Measurements from ENCODE around the gene RBM45. TPM values are rescaled to one million over a fixed set of nuclear protein-coding genes. Genes with fewer than 3 reads are reported as not detected.

RBM45 gene
- total and polyA plus RNA-seq, 2 experiments from 2014 or later = 4.3 to 12.7 TPM

DNA sequence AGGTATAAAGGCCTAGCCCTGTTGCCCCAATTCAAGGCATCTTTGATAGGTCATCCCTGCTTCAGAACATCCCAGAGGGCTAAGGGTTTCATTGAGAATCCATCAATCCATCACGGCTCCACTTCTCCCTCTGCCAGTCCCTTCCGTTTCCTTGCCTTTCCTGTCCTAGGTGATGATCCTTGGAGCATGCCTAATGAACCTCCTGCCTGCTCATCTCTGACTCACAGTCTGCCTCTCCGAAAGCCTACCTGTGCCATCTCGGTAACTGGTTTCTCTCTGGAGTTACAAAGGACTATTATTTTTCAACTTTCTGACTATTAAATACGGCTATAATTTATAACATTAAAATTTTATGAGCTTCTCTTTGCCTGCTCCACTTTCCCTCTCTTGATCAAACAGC, 45.3 kb downstream of the RBM45 start:
- WGBS (ENCODE audit: low lambda C conversion rate, missing lambda C conversion rate) = 94% methylated on average over 5 of the region's 5 CpGs
- TF ChIP-seq EZH2phosphoT487 (IDR thresholded peaks at IDR 0.05; ENCODE audit: low read depth, severe bottlenecking, unreplicated experiment) = no peak
- TF ChIP-seq, protein P1, sequence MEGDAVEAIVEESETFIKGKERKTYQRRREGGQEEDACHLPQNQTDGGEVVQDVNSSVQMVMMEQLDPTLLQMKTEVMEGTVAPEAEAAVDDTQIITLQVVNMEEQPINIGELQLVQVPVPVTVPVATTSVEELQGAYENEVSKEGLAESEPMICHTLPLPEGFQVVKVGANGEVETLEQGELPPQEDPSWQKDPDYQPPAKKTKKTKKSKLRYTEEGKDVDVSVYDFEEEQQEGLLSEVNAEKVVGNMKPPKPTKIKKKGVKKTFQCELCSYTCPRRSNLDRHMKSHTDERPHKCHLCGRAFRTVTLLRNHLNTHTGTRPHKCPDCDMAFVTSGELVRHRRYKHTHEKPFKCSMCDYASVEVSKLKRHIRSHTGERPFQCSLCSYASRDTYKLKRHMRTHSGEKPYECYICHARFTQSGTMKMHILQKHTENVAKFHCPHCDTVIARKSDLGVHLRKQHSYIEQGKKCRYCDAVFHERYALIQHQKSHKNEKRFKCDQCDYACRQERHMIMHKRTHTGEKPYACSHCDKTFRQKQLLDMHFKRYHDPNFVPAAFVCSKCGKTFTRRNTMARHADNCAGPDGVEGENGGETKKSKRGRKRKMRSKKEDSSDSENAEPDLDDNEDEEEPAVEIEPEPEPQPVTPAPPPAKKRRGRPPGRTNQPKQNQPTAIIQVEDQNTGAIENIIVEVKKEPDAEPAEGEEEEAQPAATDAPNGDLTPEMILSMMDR (IDR thresholded peaks at IDR 0.05; ENCODE audit: poor library complexity) = no peak
- no peak for TF ChIP-seq EZH2 (IDR thresholded peaks at IDR 0.05; ENCODE audit: borderline replicate concordance)

DNA sequence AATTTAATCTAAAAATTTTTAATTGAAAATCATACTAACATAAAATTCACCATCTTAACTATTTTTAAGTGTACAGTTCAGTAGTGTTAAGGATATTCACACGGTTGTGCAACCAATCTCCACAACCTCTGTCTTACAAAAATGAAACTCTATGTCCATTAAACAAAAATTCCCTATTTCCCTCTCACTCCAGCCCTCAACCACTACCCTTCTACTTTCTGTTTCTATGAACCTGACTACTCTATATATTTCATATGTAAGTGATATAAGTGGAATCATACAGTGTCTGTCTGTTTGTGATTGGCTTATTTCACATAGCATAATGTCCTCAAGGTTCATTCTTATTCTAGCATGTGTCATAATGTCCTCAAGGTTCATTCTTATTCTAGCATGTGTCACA, 47.7 kb downstream of the RBM45 start:
- H3K27ac ChIP-seq = no peak overlapping the region
- H3K4me3 ChIP-seq = no peak overlapping the region
- no peaks in the 10 kb centered on the region for H3K9me3 ChIP-seq (ENCODE audit: low read depth)
- H3K27me3 ChIP-seq = no peaks in the 10 kb centered on the region
- no peaks in the 10 kb centered on the region for H4K20me1 ChIP-seq (ENCODE audit: insufficient read depth, poor library complexity, severe bottlenecking)
- H3K9me2 ChIP-seq (replicated peaks; ENCODE audit: insufficient read depth) = no peaks in the 10 kb centered on the region
- H3K79me2 ChIP-seq = no peaks in the 10 kb centered on the region
- no peak overlapping the region for H2AFZ ChIP-seq
- H3K4me1 ChIP-seq (ENCODE audit: insufficient read depth) = no peaks in the 10 kb centered on the region
- no peaks in the 10 kb centered on the region for H3K36me3 ChIP-seq (replicated peaks; ENCODE audit: insufficient read depth, low read depth)
- TF ChIP-seq EZH2 (IDR thresholded peaks at IDR 0.05; ENCODE audit: borderline replicate concordance) = no peak
- TF ChIP-seq, protein P1 (IDR thresholded peaks at IDR 0.05; ENCODE audit: poor library complexity) = no peak
- no peak for TF ChIP-seq EZH2phosphoT487 (IDR thresholded peaks at IDR 0.05; ENCODE audit: low read depth, severe bottlenecking, unreplicated experiment)
- WGBS (ENCODE audit: low lambda C conversion rate, missing lambda C conversion rate) = 92% methylated on average over 1 of the region's 1 CpG
- H3K4me2 ChIP-seq = no peak overlapping the region
- no peak for DNase-seq (ENCODE audit: low spot score)

More for the DNA sequence above, 45.3 kb downstream of the RBM45 start:
- H3K4me1 ChIP-seq (ENCODE audit: insufficient read depth) = no peaks in the 10 kb centered on the region
- no peaks in the 10 kb centered on the region for H3K79me2 ChIP-seq
- no peak overlapping the region for H2AFZ ChIP-seq
- no peak overlapping the region for H3K27ac ChIP-seq
- H3K4me3 ChIP-seq = no peak overlapping the region
- no peaks in the 10 kb centered on the region for H3K9me2 ChIP-seq (replicated peaks; ENCODE audit: insufficient read depth)
- DNase-seq (ENCODE audit: low spot score) = no peak
- no peaks in the 10 kb centered on the region for H3K27me3 ChIP-seq
- no peaks in the 10 kb centered on the region for H4K20me1 ChIP-seq (ENCODE audit: insufficient read depth, poor library complexity, severe bottlenecking)
- no peaks in the 10 kb centered on the region for H3K36me3 ChIP-seq (replicated peaks; ENCODE audit: insufficient read depth, low read depth)
- H3K9me3 ChIP-seq (ENCODE audit: low read depth) = no peaks in the 10 kb centered on the region
- H3K4me2 ChIP-seq = no peak overlapping the region

DNA sequence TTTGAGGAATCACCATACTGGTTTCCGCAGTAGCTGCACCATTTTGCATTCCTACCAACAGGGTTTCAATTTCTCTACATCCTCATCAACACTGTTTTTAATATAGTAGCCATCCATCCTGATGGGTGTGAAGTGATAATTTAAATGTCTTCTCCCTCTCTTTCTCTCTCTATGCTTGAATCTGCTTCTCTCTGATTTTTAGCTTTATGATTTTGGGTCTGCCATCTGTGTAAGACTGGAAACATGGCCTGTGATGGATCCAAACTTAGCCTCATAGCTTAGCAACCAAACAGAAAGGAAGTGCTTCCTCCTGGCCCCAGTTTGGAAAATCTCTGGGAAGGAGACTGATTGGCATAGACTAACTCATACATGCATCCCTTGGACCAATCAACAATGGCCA, 48.4 kb downstream of the RBM45 start:
- H3K9me3 ChIP-seq (ENCODE audit: low read depth) = no peaks in the 10 kb centered on the region
- H3K27ac ChIP-seq = no peak overlapping the region
- no peak overlapping the region for H3K4me3 ChIP-seq
- no peaks in the 10 kb centered on the region for H3K27me3 ChIP-seq
- no peaks in the 10 kb centered on the region for H3K9me2 ChIP-seq (replicated peaks; ENCODE audit: insufficient read depth)
- no peaks in the 10 kb centered on the region for H4K20me1 ChIP-seq (ENCODE audit: insufficient read depth, poor library complexity, severe bottlenecking)
- H2AFZ ChIP-seq = no peak overlapping the region
- TF ChIP-seq EZH2 (IDR thresholded peaks at IDR 0.05; ENCODE audit: borderline replicate concordance) = no peak
- no peak for TF ChIP-seq EZH2phosphoT487 (IDR thresholded peaks at IDR 0.05; ENCODE audit: low read depth, severe bottlenecking, unreplicated experiment)
- TF ChIP-seq, protein P1 (IDR thresholded peaks at IDR 0.05; ENCODE audit: poor library complexity) = no peak
- DNase-seq (ENCODE audit: low spot score) = no peak
- no peak overlapping the region for H3K4me2 ChIP-seq
- H3K36me3 ChIP-seq (replicated peaks; ENCODE audit: insufficient read depth, low read depth) = no peaks in the 10 kb centered on the region
- H3K4me1 ChIP-seq (ENCODE audit: insufficient read depth) = no peaks in the 10 kb centered on the region
- 91% methylated on average over 1 of the region's 1 CpG for WGBS (ENCODE audit: low lambda C conversion rate, missing lambda C conversion rate)
- no peaks in the 10 kb centered on the region for H3K79me2 ChIP-seq

DNA sequence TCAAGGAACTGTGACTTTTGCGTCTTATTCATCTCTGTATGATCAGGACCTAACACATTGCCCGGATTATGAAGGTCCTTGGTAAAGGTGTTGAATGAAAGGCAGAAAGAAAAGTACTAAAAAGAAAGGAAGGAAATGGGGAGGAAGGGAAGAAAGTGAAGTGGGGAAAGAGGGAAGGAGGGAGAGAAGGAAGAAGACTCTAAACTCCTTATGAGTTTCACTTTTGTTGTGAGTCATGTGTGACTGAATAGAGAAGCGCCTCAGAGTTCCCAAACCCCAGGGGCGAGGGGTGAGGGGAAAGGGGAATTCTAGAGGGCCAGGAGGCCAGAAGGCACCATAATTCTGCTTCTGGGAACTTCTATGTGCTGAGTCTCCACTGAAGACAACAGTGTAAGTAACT, 51.2 kb downstream of the RBM45 start:
- H3K36me3 ChIP-seq (replicated peaks; ENCODE audit: insufficient read depth, low read depth) = no peaks in the 10 kb centered on the region
- H3K4me2 ChIP-seq = no peak overlapping the region
- no peak overlapping the region for H2AFZ ChIP-seq
- H3K9me2 ChIP-seq (replicated peaks; ENCODE audit: insufficient read depth) = no peaks in the 10 kb centered on the region
- H3K4me1 ChIP-seq (ENCODE audit: insufficient read depth) = no peaks in the 10 kb centered on the region
- no peak for DNase-seq (ENCODE audit: low spot score)
- H3K79me2 ChIP-seq = no peaks in the 10 kb centered on the region
- no peaks in the 10 kb centered on the region for H4K20me1 ChIP-seq (ENCODE audit: insufficient read depth, poor library complexity, severe bottlenecking)
- no peaks in the 10 kb centered on the region for H3K9me3 ChIP-seq (ENCODE audit: low read depth)
- TF ChIP-seq EZH2 (IDR thresholded peaks at IDR 0.05; ENCODE audit: borderline replicate concordance) = no peak
- H3K27ac ChIP-seq = no peak overlapping the region
- H3K27me3 ChIP-seq = no peaks in the 10 kb centered on the region
- no peak overlapping the region for H3K4me3 ChIP-seq
- WGBS (ENCODE audit: low lambda C conversion rate, missing lambda C conversion rate) = 89% methylated on average over 4 of the region's 4 CpGs

Data from hepatocyte (in vitro differentiated cells).